HepG2 (cell line): Measurements from ENCODE around the gene SERINC2. TPM values are rescaled to one million over a fixed set of nuclear protein-coding genes. Genes with fewer than 3 reads are reported as not detected.

Source experiments
- ETV5 ChIP-seq: IDR thresholded peaks from 2 replicates; pipeline ENCODE4 v1.6.1; 2018; ENCODE audit warnings: missing biosample characterization, missing genetic modification reagents, inconsistent platforms, borderline replicate concordance
- KLF13 ChIP-seq: sonication (generic); formaldehyde crosslinking; IDR thresholded peaks from 2 replicates; pipeline ENCODE4 v1.4.0; 2020; ENCODE audit warnings: mild to moderate bottlenecking, missing genetic modification reagents
- MTF2 ChIP-seq: sonication (generic); formaldehyde crosslinking; IDR thresholded peaks from 2 replicates; pipeline ENCODE4 v1.5.0; 2020; ENCODE audit warnings: missing genetic modification reagents, borderline replicate concordance
- SIX1 ChIP-seq: sonication (generic); formaldehyde crosslinking; IDR thresholded peaks from 2 replicates; pipeline ENCODE4 v1.4.0; 2020; ENCODE audit warnings: missing genetic modification reagents, borderline replicate concordance
- SKI ChIP-seq: fragments of 450-650 bp; IDR thresholded peaks from one replicate; pipeline ENCODE4 v1.6.1; 2018; ENCODE audit warnings: mild to moderate bottlenecking; ENCODE audit not compliant: partially characterized antibody
- XBP1 ChIP-seq: sonication (generic); formaldehyde crosslinking; IDR thresholded peaks from 2 replicates; pipeline ENCODE4 v1.5.0; 2020; ENCODE audit warnings: missing genetic modification reagents
- ZBTB42 ChIP-seq: sonication (generic); formaldehyde crosslinking; IDR thresholded peaks from 2 replicates; pipeline ENCODE4 v1.5.0; 2020; ENCODE audit warnings: mild to moderate bottlenecking, missing genetic modification reagents
- ZFP90 ChIP-seq: sonication (generic); formaldehyde crosslinking; IDR thresholded peaks from 2 replicates; pipeline ENCODE4 v1.8.0; 2022; ENCODE audit warnings: missing genetic modification reagents, mild to moderate bottlenecking, inconsistent platforms, borderline replicate concordance
- ZKSCAN8 ChIP-seq: IDR thresholded peaks from 2 replicates; pipeline ENCODE4 v1.6.1; 2016; ENCODE audit warnings: borderline replicate concordance, missing genetic modification reagents, missing compliant biosample characterization
- ZNF549 ChIP-seq: sonication (generic); formaldehyde crosslinking; IDR thresholded peaks from 2 replicates; pipeline ENCODE4 v1.5.0; 2020; ENCODE audit warnings: missing genetic modification reagents
- ZNF768 ChIP-seq: sonication (generic); formaldehyde crosslinking; IDR thresholded peaks from 2 replicates; pipeline ENCODE4 v1.4.0; 2020; ENCODE audit warnings: missing genetic modification reagents
- ZNF878 ChIP-seq: sonication (generic); formaldehyde crosslinking; IDR thresholded peaks from 2 replicates; pipeline ENCODE4 v1.8.1; 2023; ENCODE audit warnings: mild to moderate bottlenecking, missing genetic modification reagents, moderate library complexity
- polyA plus RNA-seq, 8 experiments: library from polyadenylated mRNA; depleted of rRNA in 3 of 8; stranded (reverse) in 7 of 8; unstranded in 1 of 8; fragments of >200 nt; fragmentation: Illumina TruSeq in 4 of 8; extraction: Trizol in 4 of 8; gene quantifications; 2 replicates each; pipeline versions ENCODE4 v1.2.1 to v1.2.3, GENCODE V29; 2011 to 2016; ENCODE audit warnings: low read depth in 4 of 8, missing spikeins in 1 of 8, mixed read lengths in 1 of 8; ENCODE audit not compliant: insufficient read depth in 1 of 8
- total RNA-seq, 5 experiments: library from RNA; depleted of rRNA; stranded (reverse); fragments of >200 nt; fragmentation: Illumina TruSeq; extraction: Trizol; gene quantifications; 2 replicates each; pipeline ENCODE4 v1.2.3, GENCODE V29; 2016; ENCODE audit warnings: low read depth in 1 of 5
- TF ChIP-seq, protein P1 (sequence below): sonication (generic); formaldehyde crosslinking; IDR thresholded peaks from 2 replicates; pipeline ENCODE4 v1.4.0; 2020; ENCODE audit warnings: missing genetic modification reagents
- TF ChIP-seq, protein P2 (sequence below): sonication (generic); formaldehyde crosslinking; IDR thresholded peaks from 2 replicates; pipeline ENCODE4 v1.5.1; 2020; ENCODE audit warnings: mild to moderate bottlenecking, missing genetic modification reagents, moderate library complexity
- TF ChIP-seq, protein P3 (sequence below): sonication (generic); formaldehyde crosslinking; IDR thresholded peaks from 2 replicates; pipeline ENCODE4 v1.5.0; 2020; ENCODE audit warnings: missing genetic modification reagents
- TF ChIP-seq, protein P4 (sequence below): sonication (generic); formaldehyde crosslinking; IDR thresholded peaks from 2 replicates; pipeline ENCODE4 v1.4.0; 2020; ENCODE audit warnings: missing genetic modification reagents
- TF ChIP-seq, protein P5 (sequence below): sonication (generic); formaldehyde crosslinking; IDR thresholded peaks from 2 replicates; pipeline ENCODE4 v1.5.0; 2020; ENCODE audit warnings: missing genetic modification reagents

The SERINC2 gene
- total and polyA plus RNA-seq, 2 of the 13 experiments (the other 11 are each of a cell fraction or from before 2014, with no cell fraction given), result 4.8 to 126 TPM

DNA sequence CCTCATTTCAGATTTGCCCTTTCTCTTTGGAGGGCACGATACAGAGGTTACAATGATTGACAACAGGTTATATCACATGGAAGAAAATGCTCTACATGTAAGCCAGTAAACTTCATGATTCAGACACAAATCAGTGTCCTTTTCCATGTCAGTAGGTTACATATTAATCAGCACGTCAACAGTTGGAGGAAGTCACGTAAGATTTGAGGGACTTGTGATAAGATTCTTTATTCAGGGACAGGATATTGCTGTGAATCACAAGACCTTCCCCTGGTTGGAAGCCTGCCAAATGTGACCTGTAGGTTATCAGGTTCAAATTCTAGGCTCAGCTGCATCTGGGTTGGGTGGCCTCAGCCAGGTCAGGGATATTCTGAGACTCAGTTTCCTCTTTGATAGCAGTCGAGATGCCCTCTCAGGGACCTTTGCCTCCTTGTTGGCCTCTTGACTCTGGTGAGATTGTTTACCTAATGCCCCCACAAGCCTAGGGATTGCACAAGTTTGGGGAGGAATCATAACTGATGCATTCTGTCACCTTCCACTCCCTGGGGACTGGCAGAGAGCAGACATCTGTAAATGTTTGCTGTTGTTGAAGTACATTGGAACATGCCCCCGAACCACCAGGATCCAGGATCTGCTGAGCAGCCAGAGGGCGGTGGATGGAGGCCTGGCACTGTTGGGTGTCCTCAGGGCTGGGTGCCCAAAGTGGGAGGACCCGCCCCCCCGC is 31.9 kb downstream of the SERINC2 start (continued):
- TF ChIP-seq, protein P1, sequence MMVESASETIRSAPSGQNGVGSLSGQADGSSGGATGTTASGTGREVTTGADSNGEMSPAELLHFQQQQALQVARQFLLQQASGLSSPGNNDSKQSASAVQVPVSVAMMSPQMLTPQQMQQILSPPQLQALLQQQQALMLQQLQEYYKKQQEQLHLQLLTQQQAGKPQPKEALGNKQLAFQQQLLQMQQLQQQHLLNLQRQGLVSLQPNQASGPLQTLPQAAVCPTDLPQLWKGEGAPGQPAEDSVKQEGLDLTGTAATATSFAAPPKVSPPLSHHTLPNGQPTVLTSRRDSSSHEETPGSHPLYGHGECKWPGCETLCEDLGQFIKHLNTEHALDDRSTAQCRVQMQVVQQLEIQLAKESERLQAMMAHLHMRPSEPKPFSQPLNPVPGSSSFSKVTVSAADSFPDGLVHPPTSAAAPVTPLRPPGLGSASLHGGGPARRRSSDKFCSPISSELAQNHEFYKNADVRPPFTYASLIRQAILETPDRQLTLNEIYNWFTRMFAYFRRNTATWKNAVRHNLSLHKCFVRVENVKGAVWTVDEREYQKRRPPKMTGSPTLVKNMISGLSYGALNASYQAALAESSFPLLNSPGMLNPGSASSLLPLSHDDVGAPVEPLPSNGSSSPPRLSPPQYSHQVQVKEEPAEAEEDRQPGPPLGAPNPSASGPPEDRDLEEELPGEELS (CRISPR knock-in tag), result peak; percentile 89
- TF ChIP-seq, protein P2, sequence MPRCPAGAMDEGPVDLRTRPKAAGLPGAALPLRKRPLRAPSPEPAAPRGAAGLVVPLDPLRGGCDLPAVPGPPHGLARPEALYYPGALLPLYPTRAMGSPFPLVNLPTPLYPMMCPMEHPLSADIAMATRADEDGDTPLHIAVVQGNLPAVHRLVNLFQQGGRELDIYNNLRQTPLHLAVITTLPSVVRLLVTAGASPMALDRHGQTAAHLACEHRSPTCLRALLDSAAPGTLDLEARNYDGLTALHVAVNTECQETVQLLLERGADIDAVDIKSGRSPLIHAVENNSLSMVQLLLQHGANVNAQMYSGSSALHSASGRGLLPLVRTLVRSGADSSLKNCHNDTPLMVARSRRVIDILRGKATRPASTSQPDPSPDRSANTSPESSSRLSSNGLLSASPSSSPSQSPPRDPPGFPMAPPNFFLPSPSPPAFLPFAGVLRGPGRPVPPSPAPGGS (CRISPR knock-in tag), result no peak
- TF ChIP-seq, protein P3, sequence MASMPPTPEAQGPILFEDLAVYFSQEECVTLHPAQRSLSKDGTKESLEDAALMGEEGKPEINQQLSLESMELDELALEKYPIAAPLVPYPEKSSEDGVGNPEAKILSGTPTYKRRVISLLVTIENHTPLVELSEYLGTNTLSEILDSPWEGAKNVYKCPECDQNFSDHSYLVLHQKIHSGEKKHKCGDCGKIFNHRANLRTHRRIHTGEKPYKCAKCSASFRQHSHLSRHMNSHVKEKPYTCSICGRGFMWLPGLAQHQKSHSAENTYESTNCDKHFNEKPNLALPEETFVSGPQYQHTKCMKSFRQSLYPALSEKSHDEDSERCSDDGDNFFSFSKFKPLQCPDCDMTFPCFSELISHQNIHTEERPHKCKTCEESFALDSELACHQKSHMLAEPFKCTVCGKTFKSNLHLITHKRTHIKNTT, result no peak
- TF ChIP-seq ZNF549 (CRISPR knock-in tag), result no peak
- no peak for TF ChIP-seq KLF13 (CRISPR knock-in tag)
- TF ChIP-seq SKI, result peak; percentile 73
- no peak for TF ChIP-seq MTF2
- TF ChIP-seq XBP1, result no peak
- TF ChIP-seq, protein P4, sequence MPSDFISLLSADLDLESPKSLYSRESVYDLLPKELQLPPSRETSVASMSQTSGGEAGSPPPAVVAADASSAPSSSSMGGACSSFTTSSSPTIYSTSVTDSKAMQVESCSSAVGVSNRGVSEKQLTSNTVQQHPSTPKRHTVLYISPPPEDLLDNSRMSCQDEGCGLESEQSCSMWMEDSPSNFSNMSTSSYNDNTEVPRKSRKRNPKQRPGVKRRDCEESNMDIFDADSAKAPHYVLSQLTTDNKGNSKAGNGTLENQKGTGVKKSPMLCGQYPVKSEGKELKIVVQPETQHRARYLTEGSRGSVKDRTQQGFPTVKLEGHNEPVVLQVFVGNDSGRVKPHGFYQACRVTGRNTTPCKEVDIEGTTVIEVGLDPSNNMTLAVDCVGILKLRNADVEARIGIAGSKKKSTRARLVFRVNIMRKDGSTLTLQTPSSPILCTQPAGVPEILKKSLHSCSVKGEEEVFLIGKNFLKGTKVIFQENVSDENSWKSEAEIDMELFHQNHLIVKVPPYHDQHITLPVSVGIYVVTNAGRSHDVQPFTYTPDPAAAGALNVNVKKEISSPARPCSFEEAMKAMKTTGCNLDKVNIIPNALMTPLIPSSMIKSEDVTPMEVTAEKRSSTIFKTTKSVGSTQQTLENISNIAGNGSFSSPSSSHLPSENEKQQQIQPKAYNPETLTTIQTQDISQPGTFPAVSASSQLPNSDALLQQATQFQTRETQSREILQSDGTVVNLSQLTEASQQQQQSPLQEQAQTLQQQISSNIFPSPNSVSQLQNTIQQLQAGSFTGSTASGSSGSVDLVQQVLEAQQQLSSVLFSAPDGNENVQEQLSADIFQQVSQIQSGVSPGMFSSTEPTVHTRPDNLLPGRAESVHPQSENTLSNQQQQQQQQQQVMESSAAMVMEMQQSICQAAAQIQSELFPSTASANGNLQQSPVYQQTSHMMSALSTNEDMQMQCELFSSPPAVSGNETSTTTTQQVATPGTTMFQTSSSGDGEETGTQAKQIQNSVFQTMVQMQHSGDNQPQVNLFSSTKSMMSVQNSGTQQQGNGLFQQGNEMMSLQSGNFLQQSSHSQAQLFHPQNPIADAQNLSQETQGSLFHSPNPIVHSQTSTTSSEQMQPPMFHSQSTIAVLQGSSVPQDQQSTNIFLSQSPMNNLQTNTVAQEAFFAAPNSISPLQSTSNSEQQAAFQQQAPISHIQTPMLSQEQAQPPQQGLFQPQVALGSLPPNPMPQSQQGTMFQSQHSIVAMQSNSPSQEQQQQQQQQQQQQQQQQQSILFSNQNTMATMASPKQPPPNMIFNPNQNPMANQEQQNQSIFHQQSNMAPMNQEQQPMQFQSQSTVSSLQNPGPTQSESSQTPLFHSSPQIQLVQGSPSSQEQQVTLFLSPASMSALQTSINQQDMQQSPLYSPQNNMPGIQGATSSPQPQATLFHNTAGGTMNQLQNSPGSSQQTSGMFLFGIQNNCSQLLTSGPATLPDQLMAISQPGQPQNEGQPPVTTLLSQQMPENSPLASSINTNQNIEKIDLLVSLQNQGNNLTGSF (CRISPR knock-in tag), result no peak
- TF ChIP-seq SIX1, result no peak; the same call in 1 of the 2 replicates
- TF ChIP-seq ZNF878 (CRISPR knock-in tag), result peak; percentile 79
- TF ChIP-seq ZKSCAN8 (CRISPR knock-in tag), result no peak
- TF ChIP-seq, protein P5, sequence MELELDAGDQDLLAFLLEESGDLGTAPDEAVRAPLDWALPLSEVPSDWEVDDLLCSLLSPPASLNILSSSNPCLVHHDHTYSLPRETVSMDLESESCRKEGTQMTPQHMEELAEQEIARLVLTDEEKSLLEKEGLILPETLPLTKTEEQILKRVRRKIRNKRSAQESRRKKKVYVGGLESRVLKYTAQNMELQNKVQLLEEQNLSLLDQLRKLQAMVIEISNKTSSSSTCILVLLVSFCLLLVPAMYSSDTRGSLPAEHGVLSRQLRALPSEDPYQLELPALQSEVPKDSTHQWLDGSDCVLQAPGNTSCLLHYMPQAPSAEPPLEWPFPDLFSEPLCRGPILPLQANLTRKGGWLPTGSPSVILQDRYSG, result no peak
- TF ChIP-seq ZNF768 (CRISPR knock-in tag), result no peak
- TF ChIP-seq ETV5 (CRISPR knock-in tag), result peak; percentile 98
- no peak for TF ChIP-seq ZFP90
- no peak for TF ChIP-seq ZBTB42
